ENCODE measurements around the gene ASB1. TPM values are rescaled to one million over a fixed set of nuclear protein-coding genes. Genes with fewer than 3 reads are reported as not detected.

Gene ASB1
- total and polyA plus RNA-seq, 2 of the 13 experiments (the other 11 are each of a cell fraction or from before 2014, with no cell fraction given) = 48.6 to 49.2 TPM

- no peak for TF ChIP-seq CSRNP2 (CRISPR knock-in tag; conservative IDR thresholded peaks at IDR 0.05; ENCODE audit: low read depth)
- TF ChIP-seq AHDC1 (CRISPR knock-in tag; IDR thresholded peaks at IDR 0.05; ENCODE audit: borderline replicate concordance) = peak; percentile 97
- peak; percentile 99; the same call in 1 of the 2 replicates for TF ChIP-seq ZNF292 (CRISPR knock-in tag; IDR thresholded peaks at IDR 0.05; ENCODE audit: borderline replicate concordance, low read depth)
- peak; percentile 93 for TF ChIP-seq SKI (IDR thresholded peaks at IDR 0.05; ENCODE audit: partially characterized antibody)
- peak; percentile 90 for TF ChIP-seq PATZ1 (CRISPR knock-in tag; IDR thresholded peaks at IDR 0.05)
These were observed 23.2 kb downstream of the ASB1 start (continued) for GRCh38 chr2:238449909-238450417.

All from HepG2 (cell line).